Nephron progenitor cell (in vitro differentiated cells): Measurements from ENCODE around the gene NRG2.

Experiments
- DNase-seq: peaks from one replicate; pipeline ENCODE4 v3.0.0; 2021
- H3K27ac Mint-ChIP-seq: 2 replicates; pipeline ENCODE4 v1.8.0; 2021; ENCODE audit warnings: mild to moderate bottlenecking, moderate library complexity, mixed read lengths
- H3K27me3 Mint-ChIP-seq: 2 replicates; pipeline ENCODE4 v1.8.0; 2021; ENCODE audit warnings: mild to moderate bottlenecking, low read depth, mixed read lengths; ENCODE audit not compliant: poor library complexity
- H3K36me3 Mint-ChIP-seq: 2 replicates; pipeline ENCODE4 v1.8.0; 2021; ENCODE audit warnings: low read depth, mixed read lengths
- H3K4me1 Mint-ChIP-seq: 2 replicates; pipeline ENCODE4 v1.8.0; 2021; ENCODE audit warnings: mixed read lengths
- H3K4me3 Mint-ChIP-seq: 2 replicates; pipeline ENCODE4 v1.8.0; 2021; ENCODE audit warnings: mild to moderate bottlenecking, moderate library complexity, mixed read lengths
- H3K9me3 Mint-ChIP-seq: 2 replicates; pipeline ENCODE4 v1.8.0; 2021; ENCODE audit warnings: mild to moderate bottlenecking, moderate library complexity, mixed read lengths
- CTCF ChIP-seq: fragments of 200-600 bp; sonication (generic); IDR thresholded peaks from 2 replicates; pipeline ENCODE4 v1.5.0; 2021; ENCODE audit warnings: antibody characterized with exemption

NRG2 gene

GRCh38 chr5:139817362-139817761 lies 225.7 kb downstream of the NRG2 start:
- H3K9me3 Mint-ChIP-seq, result peaks cover 15% of the 10 kb centered on the region
- DNase-seq, result no peak
- H3K27me3 Mint-ChIP-seq, result peaks cover 44% of the 10 kb centered on the region
- H3K27ac Mint-ChIP-seq, result no peak overlapping the region
- H3K4me3 Mint-ChIP-seq, result no peak overlapping the region
- no peak for TF ChIP-seq CTCF
- no peaks in the 10 kb centered on the region for H3K36me3 Mint-ChIP-seq
- H3K4me1 Mint-ChIP-seq, result no peaks in the 10 kb centered on the region

GRCh38 chr5:139816566-139816965 lies 226.5 kb downstream of the NRG2 start:
- H3K36me3 Mint-ChIP-seq, result no peaks in the 10 kb centered on the region
- H3K27me3 Mint-ChIP-seq, result peaks cover 46% of the 10 kb centered on the region
- no peaks in the 10 kb centered on the region for H3K4me1 Mint-ChIP-seq
- DNase-seq, result no peak
- TF ChIP-seq CTCF, result no peak
- peaks cover 15% of the 10 kb centered on the region for H3K9me3 Mint-ChIP-seq
- H3K27ac Mint-ChIP-seq, result no peak overlapping the region
- H3K4me3 Mint-ChIP-seq, result no peak overlapping the region

- no peak for DNase-seq
These were observed 228.3 kb downstream of the NRG2 start for GRCh38 chr5:139814704-139815280.

GRCh38 chr5:139814191-139814601 lies 228.9 kb downstream of the NRG2 start:
- TF ChIP-seq CTCF, result no peak
- H3K27ac Mint-ChIP-seq, result no peak overlapping the region
- peaks cover 11% of the 10 kb centered on the region for H3K9me3 Mint-ChIP-seq

More at GRCh38 chr5:139814704-139815280, 228.3 kb downstream of the NRG2 start:
- no peaks in the 10 kb centered on the region for H3K36me3 Mint-ChIP-seq
- H3K27ac Mint-ChIP-seq, result no peak overlapping the region
- H3K4me3 Mint-ChIP-seq, result no peak overlapping the region
- peaks cover 49% of the 10 kb centered on the region for H3K27me3 Mint-ChIP-seq
- TF ChIP-seq CTCF, result no peak
- H3K9me3 Mint-ChIP-seq, result peaks cover 15% of the 10 kb centered on the region
- no peaks in the 10 kb centered on the region for H3K4me1 Mint-ChIP-seq

GRCh38 chr5:139812836-139813805 lies 230.0 kb downstream of the NRG2 start:
- H3K36me3 Mint-ChIP-seq, result no peaks in the 10 kb centered on the region
- no peak for TF ChIP-seq CTCF
- H3K4me3 Mint-ChIP-seq, result no peak overlapping the region
- H3K27me3 Mint-ChIP-seq, result peaks cover 41% of the 10 kb centered on the region
- H3K4me1 Mint-ChIP-seq, result no peaks in the 10 kb centered on the region
- H3K27ac Mint-ChIP-seq, result no peak overlapping the region
- no peak for DNase-seq
- H3K9me3 Mint-ChIP-seq, result peaks cover 4% of the 10 kb centered on the region

More at GRCh38 chr5:139814191-139814601, 228.9 kb downstream of the NRG2 start:
- Mint-ChIP-seq H3K4me1 (no peaks in the 10 kb centered on the region), H3K4me3 (no peak overlapping the region), H3K36me3 (no peaks in the 10 kb centered on the region), H3K27me3 (peaks cover 46% of the 10 kb centered on the region)
- DNase-seq, result no peak
